ENCODE data around the gene AS3MT. TPM values are rescaled to one million over a fixed set of nuclear protein-coding genes. Genes with fewer than 3 reads are reported as not detected.
"Not testable (repeated sequence)": the region's sequence is repeated elsewhere in the genome, so short reads cannot be mapped to it uniquely, and the experiment has no call there.

AS3MT gene, protein sequence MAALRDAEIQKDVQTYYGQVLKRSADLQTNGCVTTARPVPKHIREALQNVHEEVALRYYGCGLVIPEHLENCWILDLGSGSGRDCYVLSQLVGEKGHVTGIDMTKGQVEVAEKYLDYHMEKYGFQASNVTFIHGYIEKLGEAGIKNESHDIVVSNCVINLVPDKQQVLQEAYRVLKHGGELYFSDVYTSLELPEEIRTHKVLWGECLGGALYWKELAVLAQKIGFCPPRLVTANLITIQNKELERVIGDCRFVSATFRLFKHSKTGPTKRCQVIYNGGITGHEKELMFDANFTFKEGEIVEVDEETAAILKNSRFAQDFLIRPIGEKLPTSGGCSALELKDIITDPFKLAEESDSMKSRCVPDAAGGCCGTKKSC
- 1 to 10 TPM; 3.7 to 5.6 (median 5.2) TPM for total RNA-seq

DNA sequence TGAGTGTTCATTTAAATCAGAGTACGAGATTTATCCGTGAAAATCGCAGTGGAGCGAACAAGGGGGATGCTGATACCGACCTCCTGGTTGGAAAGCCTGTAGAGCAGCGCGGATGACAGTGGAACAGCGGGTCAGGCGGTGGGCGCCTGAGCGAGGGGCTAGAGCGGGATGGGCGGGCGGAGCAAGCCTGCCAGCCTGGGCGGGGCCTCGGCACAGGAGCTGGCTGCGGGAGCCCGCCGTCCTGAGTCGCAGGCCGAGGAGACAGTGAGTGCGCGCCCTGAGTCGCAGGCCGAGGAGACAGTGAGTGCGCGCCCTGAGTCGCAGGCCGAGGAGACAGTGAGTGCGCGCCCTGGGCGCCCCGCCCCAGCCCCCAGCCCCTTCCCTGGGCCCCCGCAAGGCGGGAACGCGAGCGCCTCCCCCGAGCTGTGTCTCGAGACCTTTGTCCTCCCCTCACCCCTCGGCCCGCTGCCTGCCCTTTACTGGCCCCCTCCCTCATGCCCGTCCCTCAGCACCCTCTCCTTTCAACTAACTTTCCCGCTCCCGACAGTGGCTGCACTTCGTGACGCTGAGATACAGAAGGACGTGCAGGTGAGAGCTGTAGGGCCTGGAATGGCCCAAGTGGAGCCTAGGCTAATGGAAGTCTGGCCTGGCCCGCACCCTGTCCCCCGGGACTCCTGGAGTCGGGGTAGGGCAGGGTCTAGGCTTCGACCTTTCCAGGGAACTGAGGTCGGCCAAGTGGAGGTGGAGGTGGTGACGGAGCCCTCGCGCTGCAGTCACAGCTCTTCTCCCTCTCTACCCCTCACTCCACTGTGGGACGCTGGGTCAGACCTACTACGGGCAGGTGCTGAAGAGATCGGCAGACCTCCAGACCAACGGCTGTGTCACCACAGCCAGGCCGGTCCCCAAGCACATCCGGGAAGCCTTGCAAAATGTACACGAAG lies at the start of gene AS3MT:
Gene AS3MT (plus strand): TSS at position 213 of the 941 bp plus-strand sequence. CDS start 123 bp downstream, at position 336.
- TF ChIP-seq POLR2AphosphoS5 (IDR thresholded peaks at IDR 0.05), result peak in 1 of 3 donors; percentile 15
- TF ChIP-seq, protein P1, sequence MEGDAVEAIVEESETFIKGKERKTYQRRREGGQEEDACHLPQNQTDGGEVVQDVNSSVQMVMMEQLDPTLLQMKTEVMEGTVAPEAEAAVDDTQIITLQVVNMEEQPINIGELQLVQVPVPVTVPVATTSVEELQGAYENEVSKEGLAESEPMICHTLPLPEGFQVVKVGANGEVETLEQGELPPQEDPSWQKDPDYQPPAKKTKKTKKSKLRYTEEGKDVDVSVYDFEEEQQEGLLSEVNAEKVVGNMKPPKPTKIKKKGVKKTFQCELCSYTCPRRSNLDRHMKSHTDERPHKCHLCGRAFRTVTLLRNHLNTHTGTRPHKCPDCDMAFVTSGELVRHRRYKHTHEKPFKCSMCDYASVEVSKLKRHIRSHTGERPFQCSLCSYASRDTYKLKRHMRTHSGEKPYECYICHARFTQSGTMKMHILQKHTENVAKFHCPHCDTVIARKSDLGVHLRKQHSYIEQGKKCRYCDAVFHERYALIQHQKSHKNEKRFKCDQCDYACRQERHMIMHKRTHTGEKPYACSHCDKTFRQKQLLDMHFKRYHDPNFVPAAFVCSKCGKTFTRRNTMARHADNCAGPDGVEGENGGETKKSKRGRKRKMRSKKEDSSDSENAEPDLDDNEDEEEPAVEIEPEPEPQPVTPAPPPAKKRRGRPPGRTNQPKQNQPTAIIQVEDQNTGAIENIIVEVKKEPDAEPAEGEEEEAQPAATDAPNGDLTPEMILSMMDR (IDR thresholded peaks at IDR 0.05), result no peak
- no peaks in the 10 kb centered on the region for H3K36me3 ChIP-seq
- H3K9me3 ChIP-seq, result no peaks in the 10 kb centered on the region
- H3K4me1 ChIP-seq, result no peaks in the 10 kb centered on the region
- no peaks in the 10 kb centered on the region for H3K27me3 ChIP-seq
- peak within 1 kb of the TSS; percentile 65 to 72 for H3K27ac ChIP-seq
- peak within 1 kb of the TSS; percentile 46 to 74 (median 63) for H3K4me3 ChIP-seq
- DNase-seq (ENCODE audit: low spot score in 2 of 2), result peak in 1 of 2 donors; percentile 54
- intact Hi-C loops (cut with DNase I; ENCODE audit: low total_unique reads), result no loop called here

DNA sequence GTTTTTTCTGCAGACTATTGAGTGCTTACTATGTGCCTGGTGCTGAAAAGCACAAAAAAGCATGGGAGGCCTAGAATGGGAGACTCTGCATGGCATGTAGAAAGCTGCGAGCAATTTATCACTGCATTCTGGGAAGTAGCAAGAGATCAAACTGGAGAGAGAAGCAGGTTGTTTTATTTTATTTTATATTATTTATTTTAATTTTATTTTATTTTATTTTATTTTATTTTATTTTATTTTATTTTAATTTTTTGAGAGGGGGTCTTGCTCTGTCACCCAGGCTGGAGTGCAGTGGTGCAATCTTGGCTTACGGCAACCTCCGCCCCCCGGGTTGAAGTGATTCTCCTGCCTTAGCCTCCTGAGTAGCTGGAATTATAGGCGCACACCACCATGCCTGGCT lies 49.3 kb upstream of the AS3MT start:
- H3K4me3 ChIP-seq; H3K9me3 ChIP-seq; DNase-seq (ENCODE audit: low spot score in 2 of 2); H3K36me3 ChIP-seq; H3K4me1 ChIP-seq; intact Hi-C loops (cut with DNase I; ENCODE audit: low total_unique reads); H3K27me3 ChIP-seq: not testable (repeated sequence)
- H3K27ac ChIP-seq, result peak overlapping the region in 1 of 2 donors; percentile 77

DNA sequence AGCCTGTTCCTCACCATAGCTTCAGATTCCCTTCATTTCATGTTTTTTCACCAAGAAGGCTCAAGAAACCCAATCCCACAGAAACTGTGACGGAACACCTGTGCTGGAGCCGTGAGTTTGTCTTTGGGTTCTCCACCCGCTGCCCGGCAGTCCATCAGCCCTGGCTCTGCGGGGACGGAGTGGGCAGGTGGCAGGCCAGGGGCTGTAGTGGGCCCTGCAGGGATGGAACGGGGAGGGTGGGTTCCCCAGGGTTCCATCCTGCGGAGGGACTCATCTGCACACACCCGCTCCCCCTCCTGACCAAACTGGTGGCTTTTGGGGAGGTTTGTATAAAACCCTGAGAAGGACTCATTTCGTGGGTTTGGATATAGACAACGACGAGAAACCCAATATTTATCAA lies 47.0 kb upstream of the AS3MT start:
- H3K27me3 ChIP-seq, result no peaks in the 10 kb centered on the region
- H3K4me1 ChIP-seq, result no peaks in the 10 kb centered on the region
- no peak overlapping the region for H3K27ac ChIP-seq
- TF ChIP-seq, protein P1 (IDR thresholded peaks at IDR 0.05), result no peak
- TF ChIP-seq POLR2A (IDR thresholded peaks at IDR 0.05) (no peak), POLR2AphosphoS5 (IDR thresholded peaks at IDR 0.05) (no peak)
- no peak for DNase-seq (ENCODE audit: low spot score in 2 of 2)
- H3K4me3 ChIP-seq, result no peak overlapping the region
- no peaks in the 10 kb centered on the region for H3K9me3 ChIP-seq
- no peaks in the 10 kb centered on the region for H3K36me3 ChIP-seq
- intact Hi-C loops (cut with DNase I; ENCODE audit: low total_unique reads), result no loop called here

DNA sequence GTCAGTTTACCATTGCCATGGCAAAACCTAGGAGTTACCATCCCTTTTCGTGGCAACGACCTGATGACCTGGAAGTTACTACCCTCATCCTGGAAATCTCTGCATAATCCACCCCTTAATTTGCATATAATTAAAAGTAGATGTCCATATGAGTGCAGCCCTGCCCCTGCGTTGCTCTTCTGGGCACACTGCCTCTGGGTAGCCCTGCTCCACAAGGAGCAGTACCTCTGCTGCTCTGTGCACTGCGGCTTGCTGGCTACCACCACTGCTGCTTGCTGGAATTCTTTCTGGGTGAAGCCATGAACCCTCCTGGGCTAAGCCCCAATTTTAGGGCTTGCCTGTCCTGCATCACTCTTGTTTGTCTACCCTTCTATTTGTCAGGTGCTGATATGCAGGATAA lies 44.6 kb upstream of the AS3MT start:
- no peak overlapping the region for H3K4me3 ChIP-seq
- H3K9me3 ChIP-seq, result no peaks in the 10 kb centered on the region
- H3K36me3 ChIP-seq, result no peaks in the 10 kb centered on the region
- no peaks in the 10 kb centered on the region for H3K4me1 ChIP-seq
- no peak overlapping the region for H3K27ac ChIP-seq
- intact Hi-C loops (cut with DNase I; ENCODE audit: low total_unique reads), result no loop called here
- no peak for DNase-seq (ENCODE audit: low spot score in 2 of 2)
- no peaks in the 10 kb centered on the region for H3K27me3 ChIP-seq
- no peak for TF ChIP-seq POLR2AphosphoS5 (IDR thresholded peaks at IDR 0.05)
- TF ChIP-seq POLR2A (IDR thresholded peaks at IDR 0.05), result no peak
- TF ChIP-seq, protein P1 (IDR thresholded peaks at IDR 0.05), result no peak

DNA sequence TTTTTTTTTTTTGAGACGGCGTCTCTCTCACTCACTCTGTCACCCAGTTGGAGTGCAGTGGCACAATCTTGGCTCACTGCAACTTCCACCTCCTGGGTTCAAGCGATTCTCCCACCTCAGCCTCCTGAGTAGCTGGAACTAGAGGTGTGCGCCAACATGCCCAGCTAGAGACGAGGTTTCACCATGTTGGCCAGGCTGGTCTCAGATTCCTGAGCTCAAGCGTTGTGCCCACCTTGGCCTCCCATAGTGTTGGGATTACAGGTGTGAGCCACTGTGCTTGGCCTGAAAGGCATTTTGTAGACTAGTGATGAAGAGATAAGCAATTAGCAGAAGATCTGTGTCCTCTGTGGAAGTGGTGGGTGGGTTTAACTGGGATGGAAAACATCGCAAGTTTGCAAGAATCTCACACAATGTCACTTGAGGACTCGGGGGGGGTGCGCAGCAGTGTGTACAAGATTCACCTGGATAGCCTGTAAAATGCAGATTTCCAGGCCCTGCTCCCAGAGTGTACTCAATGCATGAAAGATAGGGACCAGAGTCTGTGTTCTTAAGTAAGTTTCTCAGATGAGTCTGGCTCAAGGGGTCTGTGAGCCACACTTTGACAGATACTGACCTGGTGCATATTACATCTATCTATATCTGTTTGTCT lies 43.0 kb upstream of the AS3MT start:
- DNase-seq (ENCODE audit: low spot score in 2 of 2), result no peak

More for the DNA sequence above, 43.0 kb upstream of the AS3MT start:
- Histone ChIP-seq H3K27me3 (no peaks in the 10 kb centered on the region), H3K27ac (no peak overlapping the region), H3K9me3 (no peaks in the 10 kb centered on the region), H3K36me3 (no peaks in the 10 kb centered on the region), H3K4me1 (no peaks in the 10 kb centered on the region), H3K4me3 (no peak overlapping the region)
- intact Hi-C loops (cut with DNase I; ENCODE audit: low total_unique reads), result no loop called here
- TF ChIP-seq, protein P1 (IDR thresholded peaks at IDR 0.05), result no peak
- TF ChIP-seq POLR2A (IDR thresholded peaks at IDR 0.05) (no peak), POLR2AphosphoS5 (IDR thresholded peaks at IDR 0.05) (no peak)

All from breast epithelium (tissue), 4 donors.